HUES6 (cell line): ENCODE data around the gene DIP2C.

Experiments used
- H3K27ac ChIP-seq: 2 replicates; pipeline ENCODE4 v1.7.0; 2013; ENCODE audit warnings: low read depth, mild to moderate bottlenecking, low read length, inconsistent platforms
- H3K27me3 ChIP-seq: 2 replicates; pipeline ENCODE4 v1.6.1; 2013; ENCODE audit warnings: low read length; ENCODE audit not compliant: control insufficient read depth, insufficient read depth
- H3K36me3 ChIP-seq: 2 replicates; pipeline ENCODE4 v1.6.1; 2013; ENCODE audit warnings: low read length; ENCODE audit not compliant: control insufficient read depth, insufficient read depth
- H3K4me1 ChIP-seq: 2 replicates; pipeline ENCODE4 v1.6.1; 2013; ENCODE audit warnings: low read length; ENCODE audit not compliant: control insufficient read depth, insufficient read depth
- H3K4me3 ChIP-seq: 2 replicates; pipeline ENCODE4 v1.5.1; 2013; ENCODE audit warnings: low read depth, low read length
- H3K9ac ChIP-seq: one replicate; pipeline ENCODE4 v1.6.1; 2013; ENCODE audit warnings: mild to moderate bottlenecking, low read length
- H3K9me3 ChIP-seq: 2 replicates; pipeline ENCODE4 v1.6.1; 2013; ENCODE audit warnings: low read depth, low read length; ENCODE audit not compliant: control insufficient read depth, insufficient read depth

DIP2C gene

GRCh38 chr10:526651-527312 lies 162.7 kb downstream of the DIP2C start:
- H3K9ac ChIP-seq: no peak overlapping the region
- no peaks in the 10 kb centered on the region for H3K36me3 ChIP-seq
- no peaks in the 10 kb centered on the region for H3K4me1 ChIP-seq
- H3K27me3 ChIP-seq: no peaks in the 10 kb centered on the region
- H3K4me3 ChIP-seq: no peak overlapping the region
- H3K27ac ChIP-seq: no peak overlapping the region
- H3K9me3 ChIP-seq: no peaks in the 10 kb centered on the region

- no peak overlapping the region for H3K27ac ChIP-seq
- H3K9me3 ChIP-seq: no peaks in the 10 kb centered on the region
- no peaks in the 10 kb centered on the region; the same call in 1 of the 2 replicates for H3K4me1 ChIP-seq
- H3K36me3 ChIP-seq: no peaks in the 10 kb centered on the region
- H3K27me3 ChIP-seq: no peaks in the 10 kb centered on the region
- no peak overlapping the region for H3K4me3 ChIP-seq
- H3K9ac ChIP-seq: no peak overlapping the region
Measured at GRCh38 chr10:525565-526315, 163.7 kb downstream of the DIP2C start.

GRCh38 chr10:523925-524324 lies 165.5 kb downstream of the DIP2C start:
- H3K4me1 ChIP-seq: peaks cover 9% of the 10 kb centered on the region
- no peak overlapping the region for H3K9ac ChIP-seq
- no peaks in the 10 kb centered on the region for H3K9me3 ChIP-seq
- H3K4me3 ChIP-seq: no peak overlapping the region
- H3K27me3 ChIP-seq: no peaks in the 10 kb centered on the region
- no peak overlapping the region for H3K27ac ChIP-seq
- H3K36me3 ChIP-seq: no peaks in the 10 kb centered on the region

GRCh38 chr10:522350-522749 lies 167.1 kb downstream of the DIP2C start:
- Histone ChIP-seq H3K36me3 (no peaks in the 10 kb centered on the region), H3K4me1 (peaks cover 9% of the 10 kb centered on the region), H3K9me3 (no peaks in the 10 kb centered on the region), H3K4me3 (no peak overlapping the region), H3K27me3 (no peaks in the 10 kb centered on the region), H3K27ac (no peak overlapping the region), H3K9ac (no peak overlapping the region)

DNA sequence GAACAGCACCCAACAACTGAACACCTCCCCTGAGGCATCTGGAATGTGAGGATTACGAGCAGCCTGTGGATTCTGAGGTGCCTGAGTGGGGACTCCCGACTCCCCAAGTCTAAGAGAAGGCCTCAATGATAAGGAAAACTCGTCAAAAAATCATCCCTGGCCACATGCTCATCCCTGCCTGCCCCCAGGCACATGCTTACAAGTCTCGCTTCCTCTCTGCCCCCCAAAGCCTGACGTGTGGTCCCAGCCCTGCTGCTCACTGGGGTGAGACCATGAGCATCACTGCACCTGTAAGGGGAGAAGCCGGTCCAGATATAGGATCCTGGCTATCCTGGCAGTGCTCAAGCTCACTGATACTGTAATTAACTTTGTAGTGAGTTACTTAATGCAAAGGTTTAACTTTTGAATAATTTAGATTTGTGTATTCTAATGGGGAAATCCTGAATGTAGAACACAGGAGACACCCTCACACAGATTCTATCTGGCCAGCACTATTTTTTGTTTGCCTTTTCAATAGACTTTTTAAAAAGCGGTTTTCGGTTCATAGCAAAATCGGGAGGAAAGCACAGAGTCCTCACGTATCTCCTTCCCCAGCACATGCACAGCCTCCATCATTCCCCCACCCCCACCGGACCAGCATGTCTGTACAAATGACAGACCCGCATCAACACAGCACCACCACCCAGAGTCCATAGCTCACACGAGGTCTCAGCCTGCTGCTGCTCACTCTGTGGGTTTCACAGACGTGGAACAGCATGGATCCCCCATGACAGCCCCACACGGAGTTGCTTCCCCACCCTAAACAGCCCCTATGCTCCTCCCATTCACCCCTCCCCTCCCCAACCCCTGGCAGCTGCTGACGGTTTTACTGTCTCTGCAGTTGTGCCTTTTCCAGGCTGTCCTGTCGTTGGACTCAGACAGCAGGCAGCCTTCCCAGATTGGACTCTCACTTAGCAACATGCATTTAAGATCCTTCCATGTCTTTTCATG lies 167.9 kb downstream of the DIP2C start:
- Histone ChIP-seq H3K4me1 (peaks cover 9% of the 10 kb centered on the region), H3K36me3 (no peaks in the 10 kb centered on the region), H3K27ac (no peak overlapping the region), H3K27me3 (no peaks in the 10 kb centered on the region), H3K9ac (no peak overlapping the region), H3K4me3 (no peak overlapping the region), H3K9me3 (no peaks in the 10 kb centered on the region)

DNA sequence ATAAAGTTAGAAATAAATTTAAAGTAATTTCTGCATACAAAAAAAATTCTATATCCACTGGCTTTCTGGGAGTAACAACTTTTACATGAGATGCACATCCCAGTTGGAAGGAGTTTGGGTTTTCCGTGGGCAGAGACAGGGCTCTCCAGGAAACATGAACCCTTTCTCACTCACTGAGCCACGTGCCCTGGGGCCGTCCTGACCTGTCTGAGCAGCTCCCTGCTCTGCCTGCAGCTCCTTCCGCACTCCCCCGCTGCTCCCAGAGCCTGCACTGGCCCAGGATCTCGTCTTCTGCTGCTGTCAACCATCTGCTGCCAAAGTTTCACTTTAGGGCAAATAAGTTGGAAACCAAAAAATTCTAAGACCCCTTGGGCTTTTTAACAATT lies 169.1 kb downstream of the DIP2C start:
- Histone ChIP-seq H3K27me3 (no peaks in the 10 kb centered on the region), H3K4me1 (peaks cover 9% of the 10 kb centered on the region), H3K9me3 (no peaks in the 10 kb centered on the region), H3K9ac (no peak overlapping the region), H3K36me3 (no peaks in the 10 kb centered on the region), H3K4me3 (no peak overlapping the region), H3K27ac (no peak overlapping the region)

- no peak overlapping the region for H3K4me3 ChIP-seq
- H3K27me3 ChIP-seq: no peaks in the 10 kb centered on the region
- no peak overlapping the region for H3K27ac ChIP-seq
- H3K36me3 ChIP-seq: no peaks in the 10 kb centered on the region
- H3K4me1 ChIP-seq: peaks cover 9% of the 10 kb centered on the region
- no peaks in the 10 kb centered on the region for H3K9me3 ChIP-seq
- no peak overlapping the region for H3K9ac ChIP-seq
Measured at GRCh38 chr10:519716-520401, 169.6 kb downstream of the DIP2C start.

- Histone ChIP-seq H3K27ac (no peak overlapping the region), H3K4me3 (no peak overlapping the region), H3K4me1 (peaks cover 9% of the 10 kb centered on the region), H3K9me3 (no peaks in the 10 kb centered on the region), H3K9ac (no peak overlapping the region), H3K27me3 (no peaks in the 10 kb centered on the region), H3K36me3 (no peaks in the 10 kb centered on the region)
Measured at GRCh38 chr10:519055-519715, 170.3 kb downstream of the DIP2C start.

DNA sequence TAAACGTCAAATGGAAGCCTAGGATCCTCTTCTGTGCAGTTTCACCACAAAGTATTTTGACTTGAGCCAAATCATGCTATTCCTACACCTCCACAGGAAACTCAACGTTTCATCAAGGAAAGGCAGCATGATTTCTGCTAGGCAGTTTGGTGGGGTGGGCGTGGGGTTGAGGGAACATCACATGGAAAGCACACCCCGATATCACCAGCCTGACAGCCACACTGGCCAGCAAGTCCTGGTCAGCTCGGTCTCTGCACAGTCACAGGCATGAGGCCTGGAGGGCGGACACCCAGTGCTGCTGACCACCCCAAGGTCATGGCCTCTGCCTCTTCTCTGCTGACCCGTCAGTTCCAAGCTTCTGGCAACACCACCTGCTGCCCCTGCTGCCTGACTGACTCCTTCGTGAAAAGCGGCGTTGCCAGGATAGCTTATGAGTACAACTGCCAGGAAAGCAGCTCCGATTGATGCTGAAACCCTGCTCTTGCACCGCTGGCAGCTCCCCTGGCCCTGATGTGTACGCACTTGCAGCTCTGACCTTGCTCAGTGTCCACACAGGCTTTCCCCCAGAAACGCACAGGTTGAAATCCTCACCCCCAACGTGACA lies 171.5 kb downstream of the DIP2C start:
- H3K4me1 ChIP-seq: peaks cover 9% of the 10 kb centered on the region
- H3K27me3 ChIP-seq: no peaks in the 10 kb centered on the region
- H3K9me3 ChIP-seq: no peaks in the 10 kb centered on the region
- no peak overlapping the region for H3K4me3 ChIP-seq
- H3K27ac ChIP-seq: no peak overlapping the region
- H3K9ac ChIP-seq: no peak overlapping the region
- no peaks in the 10 kb centered on the region for H3K36me3 ChIP-seq

DNA sequence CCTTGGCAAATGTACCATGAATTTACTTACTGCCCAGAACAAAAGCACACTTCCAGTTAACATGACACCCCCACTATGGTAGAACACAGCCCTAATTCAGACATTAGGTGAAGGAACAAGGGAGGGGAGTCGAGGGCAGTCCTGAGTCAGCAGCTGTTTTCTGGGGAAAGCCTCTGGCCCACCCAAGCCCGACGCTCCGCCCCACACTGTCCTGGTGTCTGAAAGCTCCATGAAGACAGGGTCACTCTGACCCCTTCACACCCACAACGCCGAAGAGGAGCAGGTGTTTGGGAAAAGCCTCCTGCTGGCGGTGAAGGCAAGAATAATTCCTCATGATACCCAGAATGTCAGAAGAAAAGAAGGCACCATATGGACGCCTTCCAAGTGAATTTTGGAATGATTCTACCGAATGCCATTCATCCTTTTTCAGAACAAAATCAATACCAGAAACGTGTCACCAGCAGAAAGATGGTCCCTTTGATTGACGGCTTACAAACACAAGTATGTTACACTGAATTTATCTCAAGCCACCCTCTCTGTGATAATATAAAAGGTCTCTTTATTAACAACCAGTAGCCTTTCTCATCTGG lies 172.1 kb downstream of the DIP2C start:
- H3K27me3 ChIP-seq: no peaks in the 10 kb centered on the region
- no peaks in the 10 kb centered on the region for H3K36me3 ChIP-seq
- H3K4me1 ChIP-seq: peaks cover 9% of the 10 kb centered on the region
- H3K4me3 ChIP-seq: no peak overlapping the region
- no peak overlapping the region for H3K9ac ChIP-seq
- H3K9me3 ChIP-seq: no peaks in the 10 kb centered on the region
- no peak overlapping the region for H3K27ac ChIP-seq
